Left renal pelvis (tissue), 4 donors: Measurements from ENCODE around the gene ZNF280B. TPM values are rescaled to one million over a fixed set of nuclear protein-coding genes. Genes with fewer than 3 reads are reported as not detected.
"Not testable (repeated sequence)": the region's sequence is repeated elsewhere in the genome, so short reads cannot be mapped to it uniquely, and the experiment has no call there.

Experiments used
- DNase-seq, 4 donors: peaks; one replicate each; pipeline ENCODE4 v3.0.0-alpha.2; 2013; ENCODE audit warnings: low read depth in 4 of 4, low spot score in 3 of 4
- polyA plus RNA-seq, 4 donors: library from polyadenylated mRNA; unstranded; fragments of 120-200 nt; gene quantifications; one replicate each; pipeline ENCODE4 v1.2.1, GENCODE V29; 2013; ENCODE audit not compliant: insufficient read length in 4 of 4

The ZNF280B gene
- polyA plus RNA-seq, 4 donors: 4.9 to 5.3 (median 5.0) TPM

- not testable (repeated sequence) for DNase-seq
These were observed 2.3 kb upstream of the ZNF280B start for GRCh38 chr22:22510833-22511232.

GRCh38 chr22:22509912-22510311, 1.4 kb upstream of the ZNF280B start:
- DNase-seq: not testable (repeated sequence)

- DNase-seq: no peak
These were observed 734 bp downstream of the ZNF280B start for GRCh38 chr22:22507743-22508273.

DNA sequence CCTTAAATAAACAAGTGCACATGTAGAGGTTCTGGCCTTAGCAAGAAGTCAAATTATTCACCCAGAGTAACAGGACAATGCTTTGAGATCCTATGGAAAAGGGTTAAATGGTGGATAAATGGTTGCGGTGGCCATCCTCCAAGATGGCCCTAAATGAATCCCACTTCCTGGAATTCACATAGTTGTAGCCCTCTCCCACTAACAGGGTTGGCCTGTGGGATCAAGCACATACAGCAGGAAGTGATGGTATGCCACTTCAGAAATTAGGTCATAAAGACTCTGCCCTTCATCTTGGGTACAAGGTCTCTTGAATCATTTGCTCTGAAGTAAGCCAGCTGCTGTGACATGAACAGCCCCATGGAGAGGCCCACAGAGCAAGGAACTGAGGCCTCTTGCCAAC, 1.8 kb downstream of the ZNF280B start:
- DNase-seq: no peak

GRCh38 chr22:22498267-22498666, 10.3 kb downstream of the ZNF280B start:
- DNase-seq: no peak

DNA sequence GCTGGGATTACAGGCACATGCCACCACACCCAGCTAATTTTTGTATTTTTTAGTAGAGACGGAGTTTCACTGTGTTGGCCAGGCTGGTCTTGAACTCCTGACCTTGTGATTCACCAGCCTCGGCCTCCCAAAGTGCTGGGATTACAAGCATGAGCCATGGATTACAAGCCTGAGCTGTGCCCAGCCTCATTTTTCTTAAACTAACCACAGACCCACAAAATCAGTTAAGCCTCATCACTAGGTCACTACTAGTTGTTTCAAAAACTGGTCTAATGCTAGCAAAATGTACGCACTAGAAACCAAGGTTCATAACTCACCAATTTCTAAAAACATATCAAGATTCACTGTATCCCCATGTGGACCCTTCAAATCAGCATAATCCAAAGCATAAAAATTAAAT, 17.0 kb downstream of the ZNF280B start:
- DNase-seq: not testable (repeated sequence)

DNA sequence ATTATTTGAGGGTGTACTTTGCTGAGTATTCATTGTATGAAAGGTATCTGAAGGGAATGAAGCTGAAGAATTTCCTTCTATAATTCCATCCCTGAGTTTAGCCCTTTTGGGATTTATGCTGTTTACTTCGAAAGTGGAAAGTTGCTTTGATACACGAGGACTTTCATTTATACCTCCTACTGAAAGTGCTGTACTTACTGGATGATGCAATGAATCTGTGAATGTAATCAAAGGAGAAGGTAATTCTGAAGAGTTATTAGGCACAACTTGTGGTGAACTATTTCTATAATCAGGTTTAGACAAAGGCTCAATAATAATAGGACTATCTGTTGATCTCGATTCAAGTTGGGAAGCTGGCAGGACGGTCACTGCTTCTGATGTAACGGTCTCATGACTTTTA, 19.8 kb downstream of the ZNF280B start:
- no peak for DNase-seq

GRCh38 chr22:22487869-22488597, 20.5 kb downstream of the ZNF280B start:
- DNase-seq: no peak

- no peak for DNase-seq
These were observed 21.5 kb downstream of the ZNF280B start for GRCh38 chr22:22487059-22487458.

- no peak for DNase-seq
These were observed 22.2 kb downstream of the ZNF280B start for GRCh38 chr22:22486132-22486899.

DNA sequence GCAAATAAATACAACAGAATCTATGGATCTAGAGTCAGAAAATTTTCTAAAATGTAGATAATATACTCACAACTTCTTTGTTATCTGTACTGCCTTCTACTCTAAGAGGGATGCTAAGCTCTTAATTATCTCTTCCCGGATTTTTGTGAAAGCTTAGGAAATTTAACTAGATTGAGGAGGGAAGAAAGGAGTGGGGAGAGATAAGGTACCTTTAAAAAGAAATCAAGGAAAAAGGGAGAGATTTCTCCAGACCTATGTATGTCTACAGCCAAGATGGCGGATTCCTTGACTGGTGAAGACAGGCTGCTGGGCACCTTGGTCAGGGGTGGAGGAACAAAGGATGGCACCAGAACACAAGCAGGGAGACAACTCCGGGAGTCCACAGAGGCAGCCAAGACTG, 23.0 kb downstream of the ZNF280B start:
- DNase-seq: no peak

- DNase-seq: no peak
These were observed 24.5 kb downstream of the ZNF280B start for GRCh38 chr22:22484023-22484422.

DNA sequence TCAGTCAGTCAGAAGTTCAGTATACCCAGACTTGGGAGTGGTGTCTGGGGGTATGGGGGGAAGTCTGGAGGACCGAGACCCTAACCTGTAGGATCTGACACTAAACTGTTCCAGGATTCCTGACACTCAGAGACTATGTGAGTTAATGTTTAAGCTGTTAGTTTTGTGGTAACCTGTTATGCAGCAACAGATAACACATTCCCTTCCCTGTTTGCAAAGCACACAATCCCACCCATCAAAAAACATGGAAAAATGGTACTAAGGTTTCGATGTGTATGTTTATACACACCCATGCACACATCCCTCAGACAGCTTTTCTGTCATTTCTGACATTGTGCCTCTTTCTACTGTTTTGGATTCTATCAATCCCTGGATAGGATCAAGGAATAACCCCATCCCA, 27.6 kb downstream of the ZNF280B start:
- no peak for DNase-seq

DNA sequence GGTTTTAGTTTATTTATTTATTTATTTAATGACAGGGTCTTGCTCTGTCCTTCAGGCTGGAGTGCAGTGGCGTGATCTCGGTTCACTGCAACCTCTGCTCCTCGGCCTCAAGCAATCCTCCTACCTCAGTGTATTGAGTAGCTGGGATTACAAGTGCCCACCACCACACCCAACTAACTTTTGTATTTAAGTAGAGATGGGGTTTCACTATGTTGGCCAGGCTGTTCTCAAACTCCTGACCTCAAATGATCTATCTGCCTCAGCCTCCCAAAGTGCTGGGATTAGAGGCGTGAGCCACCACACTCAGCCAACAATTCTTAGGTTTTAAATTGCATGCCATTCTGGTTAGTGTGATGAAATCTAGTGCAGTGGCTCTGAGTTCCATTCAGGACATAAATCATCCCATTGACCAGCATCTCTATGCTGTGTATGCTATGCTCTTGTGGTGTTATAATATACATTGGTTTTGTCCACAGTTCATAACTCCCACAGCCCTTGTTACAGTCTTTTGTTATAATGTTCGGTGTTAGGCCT, 28.5 kb downstream of the ZNF280B start:
- DNase-seq: no peak

- DNase-seq: no peak
These were observed 29.4 kb downstream of the ZNF280B start for GRCh38 chr22:22479116-22479515.

- no peak for DNase-seq
These were observed 30.1 kb downstream of the ZNF280B start for GRCh38 chr22:22478470-22478869.

DNA sequence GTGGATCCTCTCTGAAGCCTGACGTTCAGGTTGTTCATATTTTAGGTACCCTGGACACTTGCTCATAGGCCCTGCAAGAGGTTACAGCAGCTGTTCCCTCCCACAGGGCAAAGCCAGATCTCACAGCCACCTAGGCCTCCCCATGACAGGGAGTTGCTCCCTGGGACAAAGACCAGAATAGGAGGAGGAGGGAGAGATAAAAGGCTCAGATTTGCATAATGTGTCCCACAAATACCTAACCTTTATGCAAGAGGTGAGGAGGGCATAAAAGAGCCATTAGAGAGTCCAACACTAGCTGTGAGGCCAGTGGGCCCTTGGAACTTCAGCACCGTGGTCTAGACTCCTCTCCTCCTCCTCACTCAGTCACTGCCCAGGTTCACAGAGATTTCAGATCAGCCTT, 33.8 kb downstream of the ZNF280B start:
- no peak for DNase-seq

DNA sequence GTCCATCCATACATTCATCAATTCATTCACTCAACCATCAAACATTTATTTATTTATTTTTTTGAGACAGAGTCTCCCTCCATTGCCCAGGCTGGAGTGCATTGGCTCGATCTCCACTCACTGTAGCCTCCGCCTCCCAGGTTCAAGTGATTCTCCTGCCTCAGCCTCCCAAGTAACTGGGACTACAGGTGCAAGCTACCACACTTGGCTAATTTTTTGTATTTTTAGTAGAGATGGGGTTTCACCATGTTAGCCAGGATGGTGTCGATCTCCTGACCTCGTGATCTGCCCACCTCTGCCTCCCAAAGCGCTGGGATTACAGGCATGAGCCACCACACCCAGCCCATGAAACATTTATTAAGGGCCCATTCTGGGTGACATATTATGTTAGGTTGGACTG, 37.4 kb downstream of the ZNF280B start:
- not testable (repeated sequence) for DNase-seq

DNA sequence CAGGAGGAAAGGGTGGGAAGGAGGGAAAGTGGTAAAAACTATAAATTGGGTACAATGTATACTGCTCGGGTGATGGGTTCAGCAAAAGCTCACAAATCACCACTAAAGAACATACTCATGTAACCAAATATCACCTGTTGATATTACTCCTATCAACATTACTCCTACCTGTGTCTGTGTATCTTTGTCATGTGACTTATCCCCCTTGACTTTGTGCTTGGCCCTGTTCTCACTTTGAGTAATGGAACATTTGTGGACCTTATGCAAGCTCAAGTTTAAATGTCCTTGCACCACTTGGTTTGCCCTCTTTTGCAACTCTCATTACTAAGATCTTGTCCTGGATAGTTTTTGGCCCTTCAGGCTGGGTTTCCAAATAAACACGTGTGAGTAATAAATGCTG, 39.0 kb downstream of the ZNF280B start:
- DNase-seq: no peak

DNA sequence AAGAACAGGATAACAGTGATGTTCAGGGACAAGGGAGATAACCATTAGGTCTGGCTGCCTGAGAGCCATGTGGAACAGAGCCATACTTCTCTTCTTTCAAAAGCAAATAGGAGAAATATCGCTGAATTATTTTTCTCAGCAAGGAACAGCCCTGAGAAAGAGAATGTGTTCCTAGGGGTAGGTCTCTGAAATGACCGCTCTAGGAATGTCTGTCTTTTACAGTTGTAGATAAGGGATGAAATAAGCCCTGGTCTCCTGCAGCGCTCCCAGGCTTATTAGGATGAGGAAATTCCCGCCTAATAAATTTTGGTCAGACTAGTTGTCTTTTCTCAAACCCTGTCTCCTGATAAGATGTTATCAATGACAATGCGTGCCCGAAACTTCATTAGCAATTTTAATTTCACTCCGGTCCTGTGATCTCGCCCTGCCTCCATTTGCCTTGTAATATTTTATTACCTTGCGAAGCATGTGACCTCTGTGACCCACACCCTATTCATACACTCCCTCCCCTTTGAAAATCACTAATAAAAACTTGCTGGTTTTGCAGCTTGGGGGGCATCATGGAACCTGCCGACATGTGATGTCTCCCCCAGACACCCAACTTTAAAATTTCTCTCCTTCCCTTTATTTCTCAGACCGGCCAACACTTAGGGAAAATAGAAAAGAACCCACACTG, 39.6 kb downstream of the ZNF280B start:
- not testable (repeated sequence) for DNase-seq

DNA sequence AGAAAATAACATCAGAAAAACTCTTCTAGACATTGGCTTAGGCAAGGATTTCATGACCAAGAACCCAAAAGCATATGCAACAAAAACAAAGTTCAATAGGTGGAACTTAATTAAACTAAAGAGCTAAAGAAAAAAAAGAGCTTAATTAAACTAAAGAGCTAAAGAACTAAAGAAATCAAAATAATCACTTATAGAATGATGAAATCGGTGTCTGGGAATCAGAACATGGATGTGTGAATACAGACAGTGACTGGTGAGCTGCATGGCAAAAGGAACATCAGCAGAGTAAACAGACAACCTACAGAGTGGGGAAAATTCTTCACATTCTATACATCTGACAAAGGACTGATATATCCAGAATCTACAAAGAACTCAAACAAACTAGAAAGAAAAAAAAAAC, 41.4 kb downstream of the ZNF280B start:
- no peak for DNase-seq
